HG03520 (cell line): ENCODE measurements around the gene GPR107.

ENCODE experiments used
- ATAC-seq: cut with Tn5 transposase; IDR thresholded peaks from one replicate; pipeline ENCODE4 v1.9.1; 2021; ENCODE audit warnings: mild to moderate bottlenecking, moderate library complexity; ENCODE audit not compliant: unreplicated experiment

The GPR107 gene

GRCh38 chr9:130179331-130179907, 125.7 kb downstream of the GPR107 start:
- no peak for ATAC-seq

GRCh38 chr9:130180516-130180915, 126.8 kb downstream of the GPR107 start:
- no peak for ATAC-seq

DNA sequence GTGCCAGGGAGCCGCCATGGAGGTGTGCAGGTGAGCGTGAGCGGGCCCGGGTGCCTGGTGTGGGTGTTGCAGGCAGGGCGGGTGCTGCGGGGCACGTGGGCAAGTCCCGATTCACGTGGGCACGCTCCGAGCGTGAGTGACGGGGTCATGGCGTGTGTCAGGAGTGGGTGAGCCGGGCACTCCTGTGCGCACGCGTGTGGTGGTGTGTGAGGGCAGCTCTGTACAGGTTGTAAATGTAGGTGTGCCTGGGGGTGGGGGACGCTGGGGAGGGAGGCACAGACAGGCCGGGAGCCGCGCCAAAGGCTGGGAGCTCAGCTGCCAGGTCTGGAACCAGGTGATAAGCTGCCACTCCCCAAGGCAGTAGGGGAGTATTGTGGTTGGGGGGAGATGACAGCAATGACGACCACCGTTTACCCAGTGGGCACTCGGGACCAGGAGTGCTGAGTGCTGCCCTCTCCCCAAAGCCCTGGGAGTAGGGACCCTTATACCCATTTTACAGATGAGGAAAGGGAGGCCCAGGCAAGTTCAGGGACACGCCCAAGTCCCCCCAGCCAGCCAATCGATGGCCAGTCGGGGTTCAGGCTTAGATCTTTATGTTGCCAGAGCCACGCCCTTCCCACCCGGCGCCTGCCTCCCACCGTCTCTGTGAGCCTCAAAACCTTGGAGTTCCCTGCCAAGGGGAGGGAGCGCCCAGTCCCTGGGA, 128.1 kb downstream of the GPR107 start:
- ATAC-seq: no peak

DNA sequence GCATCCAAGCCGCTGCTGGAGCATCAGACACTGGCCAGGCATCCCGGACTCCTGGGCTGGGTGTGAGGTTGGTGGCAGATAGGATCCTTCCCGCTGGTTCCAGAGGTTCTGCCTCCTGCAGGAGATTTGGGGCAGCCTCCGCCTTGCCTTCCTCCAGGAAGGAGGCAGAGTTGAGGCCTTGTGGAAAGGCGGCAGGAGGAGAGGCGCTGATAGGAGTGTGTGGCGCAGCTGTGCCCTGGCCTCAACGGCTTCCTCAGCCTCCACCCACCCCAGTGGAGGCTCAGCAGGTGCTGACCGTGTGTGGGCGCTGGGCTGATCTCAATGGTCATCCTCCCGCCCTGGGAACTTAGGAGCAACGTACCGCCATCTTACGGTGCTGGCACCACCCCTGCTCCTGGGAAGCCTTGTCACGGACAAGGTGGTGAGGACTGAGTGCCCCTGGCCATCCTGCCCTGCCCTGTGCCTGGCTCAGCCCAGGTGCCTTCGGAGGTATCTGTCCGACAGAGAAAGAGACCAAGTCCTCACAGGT, 128.7 kb downstream of the GPR107 start:
- ATAC-seq: no peak

- no peak for ATAC-seq
Observed at GRCh38 chr9:130183133-130183762, 129.5 kb downstream of the GPR107 start.

- ATAC-seq: no peak
Observed at GRCh38 chr9:130185017-130185416, 131.3 kb downstream of the GPR107 start.

- no peak for ATAC-seq
Observed at GRCh38 chr9:130185490-130186031, 131.9 kb downstream of the GPR107 start.

- no peak for ATAC-seq
Observed at GRCh38 chr9:130186051-130186450, 132.3 kb downstream of the GPR107 start.

DNA sequence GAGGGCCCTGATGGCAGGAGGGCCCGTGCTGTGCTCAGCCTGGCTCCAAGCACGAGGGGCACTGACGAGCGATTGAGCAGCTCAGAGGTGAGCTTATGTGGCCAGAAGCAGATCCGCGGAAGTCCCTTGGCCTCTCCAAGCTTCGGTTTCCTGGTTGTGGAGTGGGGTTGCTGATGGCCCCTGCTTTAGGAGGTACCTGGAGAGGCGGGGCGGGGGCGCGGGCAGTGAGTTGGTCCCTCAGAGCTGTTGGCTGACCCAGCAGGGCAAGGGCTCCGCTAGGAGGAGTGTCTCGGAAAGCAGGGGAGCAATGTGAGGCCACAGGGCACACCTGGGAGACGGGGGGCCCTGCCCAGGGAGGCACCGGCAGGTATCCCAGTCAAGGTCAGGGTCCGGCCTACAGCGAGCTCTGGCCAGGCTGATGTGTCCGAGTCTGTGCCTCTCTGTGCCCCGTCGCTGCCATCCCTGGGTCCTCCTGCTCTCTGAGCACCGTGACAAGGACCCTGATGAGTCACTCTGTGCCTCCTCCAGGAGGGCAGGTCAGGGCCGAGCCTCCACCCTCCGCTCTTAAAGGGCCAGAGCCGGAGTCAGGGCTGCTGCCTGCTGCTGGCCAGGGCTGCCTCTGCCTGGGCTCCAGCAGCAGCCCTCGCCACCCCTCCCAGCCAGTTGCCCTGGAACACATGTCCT, 133.3 kb downstream of the GPR107 start:
- ATAC-seq: no peak

GRCh38 chr9:130187523-130187846, 133.8 kb downstream of the GPR107 start:
- no peak for ATAC-seq

DNA sequence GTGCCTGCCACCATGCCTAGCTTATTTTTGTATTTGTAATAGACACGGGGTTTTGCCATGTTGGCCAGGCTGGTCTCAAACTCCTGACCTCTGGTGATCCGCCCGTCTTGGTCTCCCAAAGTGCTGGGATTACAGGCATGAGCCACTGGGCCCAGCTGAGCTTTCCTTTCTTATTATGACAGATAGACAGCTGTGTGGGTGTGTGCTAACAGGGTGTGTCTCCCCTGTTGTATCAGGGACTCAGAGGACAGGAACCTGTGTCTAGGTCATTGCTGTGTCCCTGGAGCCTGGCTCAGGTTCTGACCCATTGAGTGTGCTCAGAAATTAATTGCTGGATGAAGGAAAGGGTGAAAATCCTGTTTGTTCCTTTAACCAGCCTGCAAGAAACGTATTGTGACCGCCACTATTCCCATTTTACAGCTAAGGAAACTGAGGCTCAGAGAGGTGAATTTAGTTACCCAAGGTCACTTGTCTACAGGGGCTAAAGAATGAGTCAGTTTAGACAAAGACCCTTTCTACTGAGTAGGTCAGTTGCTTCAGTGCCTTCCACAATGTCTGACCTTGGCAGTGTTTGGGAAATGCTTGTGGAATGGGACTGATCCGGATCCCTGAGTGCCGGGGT, 135.3 kb downstream of the GPR107 start:
- no peak for ATAC-seq
